WERI-Rb-1 (cell line): Measurements from ENCODE around the gene ATP11A.
A peak's percentile ranks its signal among the peaks of the same experiment; 100 is the strongest.

Source experiments
- DNase-seq: peaks from one replicate; pipeline ENCODE4 v3.0.0-alpha.2; 2020
- H3K27ac ChIP-seq: fragments of 250-450 bp; sonication (Bioruptor Pico); 2 replicates; pipeline ENCODE4 v1.5.1; 2020; ENCODE audit warnings: mild to moderate bottlenecking, moderate library complexity
- H3K27me3 ChIP-seq: fragments of 250-450 bp; sonication (Bioruptor Pico); 2 replicates; pipeline ENCODE4 v1.5.1; 2021; ENCODE audit warnings: mild to moderate bottlenecking, low read depth, moderate library complexity; ENCODE audit not compliant: insufficient read depth, severe bottlenecking
- H3K36me3 ChIP-seq: fragments of 250-450 bp; sonication (Bioruptor Pico); 2 replicates; pipeline ENCODE4 v1.5.1; 2020; ENCODE audit warnings: mild to moderate bottlenecking, moderate library complexity
- H3K4me3 ChIP-seq: 2 replicates; pipeline ENCODE4 v1.5.1; 2011; ENCODE audit warnings: low read depth, mild to moderate bottlenecking, control low read depth, low read length
- H3K9me3 ChIP-seq: fragments of 250-450 bp; sonication (Bioruptor Pico); 2 replicates; pipeline ENCODE4 v1.5.1; 2021; ENCODE audit warnings: mild to moderate bottlenecking, moderate library complexity; ENCODE audit not compliant: severe bottlenecking
- CTCF ChIP-seq: IDR thresholded peaks from 2 replicates; pipeline ENCODE4 v1.5.1; 2011; ENCODE audit warnings: low read depth, mild to moderate bottlenecking, control low read depth, inconsistent platforms, low read length

The ATP11A gene

GRCh38 chr13:112712451-112713207 is 22.8 kb downstream of the ATP11A start:
- Histone ChIP-seq H3K9me3 (no peaks in the 10 kb centered on the region), H3K27me3 (no peaks in the 10 kb centered on the region), H3K36me3 (no peaks in the 10 kb centered on the region; the same call in 1 of the 2 replicates), H3K4me3 (no peak overlapping the region), H3K27ac (no peak overlapping the region)
- DNase-seq, result peak; percentile 6
- no peak for TF ChIP-seq CTCF

GRCh38 chr13:112713517-112714253 is 23.8 kb downstream of the ATP11A start:
- no peak for TF ChIP-seq CTCF
- H3K36me3 ChIP-seq, result no peaks in the 10 kb centered on the region; the same call in none of the 2 replicates
- DNase-seq, result no peak
- no peak overlapping the region for H3K27ac ChIP-seq
- no peaks in the 10 kb centered on the region for H3K27me3 ChIP-seq
- no peaks in the 10 kb centered on the region for H3K9me3 ChIP-seq
- no peak overlapping the region for H3K4me3 ChIP-seq

GRCh38 chr13:112714376-112715174 is 24.7 kb downstream of the ATP11A start:
- Histone ChIP-seq H3K9me3 (no peaks in the 10 kb centered on the region), H3K4me3 (no peak overlapping the region), H3K36me3 (peaks cover 3% of the 10 kb centered on the region), H3K27ac (no peak overlapping the region), H3K27me3 (no peaks in the 10 kb centered on the region)
- DNase-seq, result no peak
- no peak for TF ChIP-seq CTCF

- no peak for TF ChIP-seq CTCF
- Histone ChIP-seq H3K27ac (no peak overlapping the region), H3K9me3 (no peaks in the 10 kb centered on the region), H3K36me3 (peaks cover 3% of the 10 kb centered on the region), H3K27me3 (no peaks in the 10 kb centered on the region), H3K4me3 (no peak overlapping the region)
- no peak for DNase-seq
These were observed 25.4 kb downstream of the ATP11A start for GRCh38 chr13:112715210-112715609.

DNA sequence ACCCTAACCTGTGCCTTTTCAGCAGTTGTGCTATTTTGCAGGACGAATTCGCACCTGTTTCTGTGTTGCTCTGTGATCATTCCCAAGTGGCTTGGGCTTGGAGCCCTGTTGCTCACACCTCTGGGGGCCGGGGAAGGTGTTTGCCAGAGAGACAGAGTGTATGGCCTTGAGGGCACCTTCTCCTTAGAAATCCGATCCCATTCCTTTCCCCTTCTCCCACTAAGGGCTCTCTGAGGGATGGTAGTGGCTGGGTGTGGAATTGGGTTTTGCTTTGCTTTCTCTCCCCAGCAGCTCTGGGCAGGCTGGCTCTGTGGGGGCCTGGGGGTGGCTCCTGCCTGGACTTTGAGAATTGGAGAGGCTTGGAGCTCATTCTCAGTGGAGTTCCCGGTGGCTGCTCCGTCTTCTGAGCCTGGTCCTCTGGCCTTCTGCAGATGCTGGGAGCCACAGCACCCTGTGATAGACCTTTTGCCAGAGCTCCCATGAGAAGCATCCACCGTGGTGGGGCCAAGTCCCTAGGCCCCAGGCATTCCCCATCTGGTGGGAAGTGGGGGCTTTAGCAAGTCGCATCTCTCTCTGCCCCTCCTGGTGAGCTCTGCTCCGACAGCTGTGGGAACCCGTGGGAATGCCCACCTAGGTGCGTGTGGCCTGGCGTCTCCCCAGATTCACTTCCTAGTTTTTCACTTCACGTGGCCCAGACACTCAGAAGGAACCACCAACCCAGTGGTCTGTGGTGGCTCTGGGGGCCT is 26.1 kb downstream of the ATP11A start:
- TF ChIP-seq CTCF, result no peak
- H3K4me3 ChIP-seq, result no peak overlapping the region
- H3K9me3 ChIP-seq, result no peaks in the 10 kb centered on the region
- no peak overlapping the region for H3K27ac ChIP-seq
- peaks cover 3% of the 10 kb centered on the region for H3K36me3 ChIP-seq
- H3K27me3 ChIP-seq, result no peaks in the 10 kb centered on the region
- DNase-seq, result no peak
